OCI-LY1 (cell line): Measurements from ENCODE around the gene FUNDC2.

Experiments
- H2AFZ ChIP-seq: fragments of 200-600 bp; sonication (generic), shearing (Covaris generic); 2 replicates; pipeline ENCODE4 v1.6.0; 2014; ENCODE audit warnings: antibody characterized with exemption, mild to moderate bottlenecking, low read length
- H3F3A ChIP-seq: fragments of 200-600 bp; sonication (generic), shearing (Covaris generic); 2 replicates; pipeline ENCODE4 v1.6.0; 2014; ENCODE audit warnings: mild to moderate bottlenecking, antibody characterized with exemption, low read length, moderate library complexity; ENCODE audit not compliant: insufficient read depth
- H3K27ac ChIP-seq: fragments of 200-600 bp; sonication (generic); 2 replicates; pipeline ENCODE4 v1.5.1; 2014; ENCODE audit warnings: low read length, mixed run types, mild to moderate bottlenecking, low read depth; ENCODE audit not compliant: poor library complexity, severe bottlenecking
- H3K27me3 ChIP-seq: fragments of 200-600 bp; sonication (generic); 2 replicates; pipeline ENCODE4 v1.6.0; 2014; ENCODE audit warnings: antibody characterized with exemption, mild to moderate bottlenecking, low read length, moderate library complexity; ENCODE audit not compliant: insufficient read depth
- H3K36me3 ChIP-seq: fragments of 200-600 bp; sonication (generic); 2 replicates; pipeline ENCODE4 v1.6.1; 2014; ENCODE audit warnings: mild to moderate bottlenecking, antibody characterized with exemption, low read length, moderate library complexity, mixed read lengths; ENCODE audit not compliant: insufficient read depth
- H3K4me1 ChIP-seq: fragments of 200-600 bp; sonication (generic); 2 replicates; pipeline ENCODE4 v1.5.1; 2014; ENCODE audit warnings: mild to moderate bottlenecking, low read length, moderate library complexity; ENCODE audit not compliant: insufficient read depth, severe bottlenecking
- H3K4me2 ChIP-seq: fragments of 200-600 bp; sonication (generic), shearing (Covaris generic); 2 replicates; pipeline ENCODE4 v1.6.1; 2014; ENCODE audit warnings: low read length
- H3K4me3 ChIP-seq: fragments of 200-600 bp; sonication (generic); 2 replicates; pipeline ENCODE4 v1.5.1; 2014; ENCODE audit warnings: low read length, low read depth, mild to moderate bottlenecking, mixed read lengths; ENCODE audit not compliant: poor library complexity, severe bottlenecking
- H3K79me2 ChIP-seq: fragments of 200-600 bp; shearing (Covaris generic); 2 replicates; pipeline ENCODE4 v1.6.1; 2016; ENCODE audit warnings: mixed run types, low read length, mixed read lengths; ENCODE audit not compliant: insufficient read depth
- H3K9ac ChIP-seq: fragments of 200-600 bp; sonication (generic), shearing (Covaris generic); 2 replicates; pipeline ENCODE4 v1.6.1; 2014; ENCODE audit warnings: mild to moderate bottlenecking, low read length, mixed read lengths
- H3K9me2 ChIP-seq: fragments of 200-600 bp; sonication (generic), shearing (Covaris generic); 2 replicates; pipeline ENCODE4 v1.6.1; 2014; ENCODE audit warnings: low read depth, mild to moderate bottlenecking, low read length, mixed read lengths
- H3K9me3 ChIP-seq: fragments of 200-600 bp; shearing (Covaris generic); 2 replicates; pipeline ENCODE4 v1.6.1; 2014; ENCODE audit warnings: low read length, mixed read lengths
- H4K20me1 ChIP-seq: fragments of 200-600 bp; sonication (generic), shearing (Covaris generic); 2 replicates; pipeline ENCODE4 v1.6.0; 2016; ENCODE audit warnings: mild to moderate bottlenecking, low read length; ENCODE audit not compliant: insufficient read depth
- CTCF ChIP-seq: fragments of 200-600 bp; sonication (generic), shearing (Covaris generic); IDR thresholded peaks from 2 replicates; pipeline ENCODE4 v1.5.1; 2017; ENCODE audit warnings: mild to moderate bottlenecking, antibody characterized with exemption, low read length, moderate library complexity, mixed read lengths
- EZH2 ChIP-seq: fragments of 200-600 bp; sonication (generic), shearing (Covaris generic); IDR thresholded peaks from 2 replicates; pipeline ENCODE4 v1.8.0; 2017; ENCODE audit warnings: borderline replicate concordance, mixed run types, mild to moderate bottlenecking, antibody characterized with exemption, low read length, moderate library complexity, mixed read lengths

The FUNDC2 gene

GRCh38 chrX:155070975-155071693 is 44.5 kb downstream of the FUNDC2 start, which contains the start of the genes BRCC3, CMC4 and MTCP1:
TSS of gene BRCC3 (plus strand) at chrX:155071508. CDS start at chrX:155071528, 20 bp downstream.
TSS of gene CMC4 (minus strand) at chrX:155071136. CDS start at chrX:155064023, 7,113 bp downstream.
TSS of gene MTCP1 (minus strand) at chrX:155071136. CDS start at chrX:155066010, 5,126 bp downstream.
- peaks cover 32% of the 10 kb centered on the region for H3K79me2 ChIP-seq
- no peaks in the 10 kb centered on the region for H3K9me2 ChIP-seq

GRCh38 chrX:155071694-155072280 is 45.1 kb downstream of the FUNDC2 start:
- peak overlapping the region; percentile 99 for H3K4me3 ChIP-seq

More at GRCh38 chrX:155070975-155071693, 44.5 kb downstream of the FUNDC2 start, which contains the start of the genes BRCC3, CMC4 and MTCP1:
- TF ChIP-seq EZH2 = no peak
- Histone ChIP-seq H3K4me2 (peak within 1 kb of the TSS; percentile 92), H4K20me1 (no peaks in the 10 kb centered on the region), H3K36me3 (peaks cover 6% of the 10 kb centered on the region; the same call in 1 of the 2 replicates), H3K4me1 (peaks cover 41% of the 10 kb centered on the region), H3F3A (no peaks in the 10 kb centered on the region), H3K9ac (peak within 1 kb of the TSS; percentile 100), H3K27ac (peak within 1 kb of the TSS; percentile 78), H3K4me3 (peak within 1 kb of the TSS; percentile 99), H2AFZ (no peak within 1 kb of the TSS), H3K9me3 (no peaks in the 10 kb centered on the region), H3K27me3 (no peaks in the 10 kb centered on the region)

GRCh38 chrX:155086202-155086840 is 59.7 kb downstream of the FUNDC2 start:
- Histone ChIP-seq H3K27me3 (no peaks in the 10 kb centered on the region), H3K9ac (no peak overlapping the region), H3K79me2 (no peaks in the 10 kb centered on the region), H3F3A (no peaks in the 10 kb centered on the region), H3K4me3 (no peak overlapping the region), H3K36me3 (peaks cover 22% of the 10 kb centered on the region; the same call in 1 of the 2 replicates), H3K9me2 (no peaks in the 10 kb centered on the region), H2AFZ (no peak overlapping the region), H3K4me2 (no peak overlapping the region), H3K27ac (no peak overlapping the region), H4K20me1 (no peaks in the 10 kb centered on the region), H3K4me1 (no peaks in the 10 kb centered on the region), H3K9me3 (no peaks in the 10 kb centered on the region)
- TF ChIP-seq EZH2 = no peak
- TF ChIP-seq CTCF = peak; percentile 57

More at GRCh38 chrX:155071694-155072280, 45.1 kb downstream of the FUNDC2 start:
- peak overlapping the region; percentile 88 for H3K4me2 ChIP-seq
- H4K20me1 ChIP-seq = no peaks in the 10 kb centered on the region
- peaks cover 9% of the 10 kb centered on the region for H3K36me3 ChIP-seq
- H3K79me2 ChIP-seq = peaks cover 32% of the 10 kb centered on the region
- H3K27ac ChIP-seq = peak overlapping the region; percentile 78
- H3K27me3 ChIP-seq = no peaks in the 10 kb centered on the region
- TF ChIP-seq EZH2 = no peak
- no peaks in the 10 kb centered on the region for H3F3A ChIP-seq
- no peaks in the 10 kb centered on the region for H3K9me3 ChIP-seq
- no peak overlapping the region for H2AFZ ChIP-seq
- peaks cover 41% of the 10 kb centered on the region for H3K4me1 ChIP-seq
- H3K9ac ChIP-seq = peak overlapping the region; percentile 100
- H3K9me2 ChIP-seq = no peaks in the 10 kb centered on the region
